HG02610 (cell line): Measurements from ENCODE around the gene MSMB.
"Not testable (repeated sequence)": the region's sequence is repeated elsewhere in the genome, so short reads cannot be mapped to it uniquely, and the experiment has no call there.

ENCODE experiments used
- ATAC-seq: cut with Tn5 transposase; IDR thresholded peaks from one replicate; pipeline ENCODE4 v1.9.1; 2021; ENCODE audit warnings: mild to moderate bottlenecking, moderate library complexity; ENCODE audit not compliant: unreplicated experiment

The MSMB gene

DNA sequence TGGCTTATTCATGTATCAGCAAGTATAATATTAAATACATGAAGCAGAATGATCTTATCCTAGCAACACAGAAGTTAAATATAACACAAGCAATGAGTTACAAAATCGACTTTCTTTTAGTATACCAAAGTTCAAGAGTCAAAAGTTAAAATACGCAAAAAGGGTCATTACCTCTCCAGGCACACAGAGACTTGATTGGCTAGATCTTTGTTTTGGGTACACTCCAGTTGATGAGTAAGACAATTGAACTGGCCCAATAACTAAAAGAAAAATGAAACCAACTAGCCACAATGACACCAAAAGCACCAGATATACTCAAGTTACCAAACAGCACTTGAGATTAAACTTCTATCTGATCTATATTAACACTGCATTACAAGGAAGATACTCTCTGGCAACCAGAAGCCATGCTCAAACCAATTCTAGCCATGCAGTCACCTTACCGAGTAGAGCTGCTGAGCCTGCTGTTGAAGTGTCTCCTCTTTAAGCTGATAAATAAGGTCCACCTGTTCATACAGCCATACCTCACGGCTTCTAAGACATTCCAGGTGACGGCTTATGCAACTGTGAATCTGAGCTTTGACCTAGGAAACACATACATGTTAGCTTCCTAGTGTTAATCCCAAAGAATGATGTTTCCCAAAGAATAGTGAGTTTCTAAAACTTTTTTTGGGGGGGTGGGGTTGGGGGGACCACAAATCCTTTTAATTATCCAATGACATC is 31.2 kb downstream of the MSMB start:
- no peak for ATAC-seq

DNA sequence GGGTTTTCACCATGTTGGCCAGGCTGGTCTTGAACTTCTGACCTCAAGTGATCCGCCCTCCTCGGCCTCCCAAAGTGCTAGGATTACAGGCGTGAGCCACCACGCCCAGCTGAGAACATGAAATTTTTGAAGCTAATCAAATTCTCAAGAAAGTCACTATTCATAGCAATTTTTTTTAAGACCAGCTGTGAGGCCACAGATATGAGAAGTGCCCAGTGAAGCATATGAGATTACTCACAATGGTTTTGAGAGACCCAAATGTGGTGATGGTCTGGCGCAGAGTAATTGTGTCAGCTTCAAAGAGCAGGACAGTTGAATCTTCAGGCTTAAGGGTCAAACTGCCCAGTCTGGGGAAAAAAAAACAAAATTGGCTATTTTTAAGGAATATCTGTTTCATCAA is 31.9 kb downstream of the MSMB start:
- ATAC-seq, result peak; percentile 59

DNA sequence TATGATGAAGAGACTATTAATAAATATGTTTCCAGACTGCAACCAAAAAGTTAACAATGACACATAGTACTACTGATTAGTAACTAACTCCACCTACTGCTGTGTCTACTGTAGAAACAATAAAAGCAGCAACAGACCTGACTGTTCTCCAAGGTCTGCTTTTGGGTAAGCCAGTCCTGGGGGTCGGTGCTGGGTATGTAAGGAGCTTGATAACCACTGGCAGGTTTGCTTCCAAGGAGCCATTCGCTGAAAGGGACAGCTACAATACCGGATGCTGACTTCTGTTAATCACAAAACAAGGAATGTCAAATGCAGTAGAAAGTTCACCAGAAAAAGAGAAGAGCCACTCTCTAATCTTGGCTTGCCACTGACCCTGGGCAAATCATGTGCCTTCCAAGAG is 33.3 kb downstream of the MSMB start:
- no peak for ATAC-seq

DNA sequence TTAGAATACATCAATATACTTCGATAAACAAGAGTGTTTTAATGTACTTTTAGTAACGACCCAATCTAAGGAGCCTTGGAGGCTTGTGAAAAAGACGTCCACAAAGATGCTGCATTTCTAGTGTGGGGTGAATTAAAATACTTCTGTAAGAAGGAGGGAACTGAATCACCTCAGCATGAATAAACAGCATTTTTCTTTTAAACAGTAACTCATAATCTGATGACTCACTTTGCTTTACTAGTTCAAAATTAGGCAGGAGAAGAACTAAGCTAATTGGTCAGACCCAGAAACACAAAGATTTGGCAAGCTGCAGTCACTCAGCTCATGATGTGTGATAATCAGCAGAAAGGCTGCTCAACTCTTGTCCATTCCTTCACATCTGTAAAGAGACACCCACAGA is 39.9 kb downstream of the MSMB start:
- ATAC-seq, result no peak

DNA sequence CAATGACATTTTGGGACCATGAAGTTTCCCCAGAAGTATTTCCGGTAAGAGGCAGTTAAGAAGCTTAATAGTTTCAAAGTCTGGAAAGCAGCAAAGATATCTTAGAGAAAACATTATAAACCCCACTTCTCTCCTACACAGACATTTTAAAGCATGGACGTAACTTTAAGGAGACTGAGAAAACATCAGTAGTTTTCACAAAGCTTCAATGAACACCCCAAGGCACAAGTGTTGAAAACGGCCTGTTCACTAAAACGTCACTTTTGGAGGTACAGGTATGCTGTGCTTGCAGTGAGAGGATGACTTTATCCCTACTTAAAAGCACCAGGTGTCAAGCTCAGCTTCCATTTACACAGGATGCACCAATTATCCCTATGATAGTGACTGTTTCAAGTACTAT is 40.7 kb downstream of the MSMB start:
- ATAC-seq, result no peak

DNA sequence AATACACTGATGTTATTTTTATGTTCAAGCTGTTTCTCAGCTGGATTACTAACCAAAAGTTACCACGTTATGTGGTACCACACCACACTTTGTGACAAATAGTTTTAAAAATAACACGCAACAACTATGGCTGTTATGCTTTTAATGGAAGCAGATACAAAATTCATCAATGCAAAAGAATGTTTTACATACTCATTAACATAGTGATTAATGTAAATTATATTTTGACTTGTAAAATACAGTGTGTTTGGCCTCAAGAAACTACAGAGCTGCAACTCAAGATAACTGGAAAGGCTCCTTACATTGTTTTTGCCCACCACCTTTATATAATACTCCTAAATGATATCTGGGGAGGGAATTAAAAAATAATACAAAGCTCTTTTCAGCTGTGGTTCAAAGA is 41.1 kb downstream of the MSMB start:
- ATAC-seq, result no peak

DNA sequence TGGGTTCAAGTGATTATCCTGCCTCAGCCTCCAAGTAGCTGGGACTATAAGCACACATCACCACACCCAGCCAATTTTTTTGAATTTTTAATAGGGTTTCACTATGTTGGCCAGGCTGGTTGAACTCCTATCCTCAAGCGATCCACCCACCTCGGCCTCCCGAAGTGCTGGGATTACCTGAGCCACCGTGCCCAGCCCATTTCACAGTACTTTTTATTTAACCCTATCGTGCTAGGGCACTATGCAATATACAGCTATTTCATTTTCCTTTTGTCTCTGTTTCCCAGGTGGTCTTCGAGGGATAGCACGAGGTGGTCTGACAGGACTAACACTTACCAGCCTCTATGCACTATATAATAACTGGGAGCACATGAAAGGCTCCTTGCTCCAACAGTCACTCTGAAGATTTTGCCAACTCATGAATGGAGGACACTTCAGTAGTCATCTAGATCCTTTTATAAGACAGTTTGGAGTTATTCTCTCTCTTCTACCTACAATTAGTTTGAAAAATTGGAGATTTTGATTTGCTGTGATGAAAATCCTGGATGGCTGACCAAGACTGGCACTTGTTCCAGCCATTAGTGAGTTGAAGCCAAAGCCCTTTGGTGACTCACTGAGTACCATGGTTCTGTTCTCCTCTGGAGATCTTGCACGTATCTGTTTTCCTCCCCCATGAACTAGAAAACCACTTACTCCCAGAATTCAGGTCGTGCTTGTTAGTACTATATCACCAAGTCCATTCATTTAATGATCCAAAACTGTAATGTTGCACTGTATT is 43.0 kb downstream of the MSMB start:
- no peak for ATAC-seq

DNA sequence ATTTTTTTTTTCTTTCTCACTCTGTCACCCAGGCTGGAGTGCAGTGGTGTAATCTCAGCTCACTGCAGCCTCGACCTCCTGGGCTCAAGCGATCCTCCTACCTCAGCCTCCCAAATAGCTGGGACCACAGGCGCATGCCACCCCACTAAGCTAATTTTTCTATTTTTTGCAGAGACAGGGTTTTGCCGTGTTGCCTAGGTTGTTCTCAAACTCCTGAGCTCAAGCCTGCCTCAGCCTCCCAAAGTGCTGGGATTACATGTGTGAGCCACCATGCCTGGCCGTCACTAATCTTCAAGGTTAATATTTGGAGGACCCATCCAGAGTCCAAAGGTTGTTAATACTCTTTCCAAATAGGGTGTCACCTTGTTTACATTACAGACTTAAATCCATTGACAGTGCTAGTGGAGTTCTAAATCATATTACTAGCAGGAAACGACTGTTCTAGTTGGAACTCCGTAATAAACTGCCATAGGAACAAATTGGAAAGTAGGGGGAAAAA is 43.8 kb downstream of the MSMB start:
- not testable (repeated sequence) for ATAC-seq

DNA sequence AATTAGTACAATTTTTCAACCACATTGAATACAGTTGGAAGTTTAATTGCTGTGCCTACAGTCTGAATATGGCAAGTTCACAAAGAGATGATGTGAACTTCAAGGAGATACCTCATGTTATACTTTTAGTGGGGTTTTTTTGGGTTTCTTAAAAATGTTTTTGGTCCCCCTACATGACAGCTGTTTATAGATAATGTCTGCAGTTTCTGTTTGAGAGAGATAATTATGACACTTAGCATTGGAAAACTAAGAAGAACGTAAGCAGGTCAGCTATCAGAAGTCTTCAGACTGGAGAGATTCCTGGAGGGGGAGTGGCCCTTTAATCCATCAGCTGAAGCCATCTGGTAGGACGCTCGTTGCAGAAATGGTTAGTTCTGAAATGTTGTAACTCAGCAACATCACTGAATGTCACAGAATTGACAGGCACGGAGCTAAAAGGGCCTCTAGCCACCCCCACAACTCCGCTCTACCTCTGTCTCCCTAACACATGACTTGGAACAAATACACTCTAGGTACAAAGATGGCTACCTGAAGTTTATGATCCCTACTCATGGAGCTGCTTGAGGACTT is 44.8 kb downstream of the MSMB start:
- no peak for ATAC-seq

DNA sequence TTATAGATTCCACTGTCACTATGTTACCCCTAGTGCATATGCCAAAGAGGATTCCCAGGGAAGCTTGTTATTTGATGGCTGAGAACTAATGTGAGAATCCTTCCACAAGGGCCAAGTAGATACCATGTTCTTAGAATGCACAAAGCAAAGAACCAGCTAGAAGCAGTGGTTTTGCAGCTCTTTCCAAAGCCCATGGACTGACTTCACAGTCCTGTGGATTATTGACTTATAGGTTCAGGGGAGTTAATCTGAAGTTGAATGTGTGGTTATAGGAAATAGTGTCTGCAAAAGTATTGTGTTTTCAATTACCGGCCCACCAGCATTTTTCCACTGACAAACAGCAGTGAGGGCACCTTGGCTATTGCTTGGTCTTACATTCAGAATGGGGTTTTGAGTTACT is 45.5 kb downstream of the MSMB start:
- no peak for ATAC-seq

DNA sequence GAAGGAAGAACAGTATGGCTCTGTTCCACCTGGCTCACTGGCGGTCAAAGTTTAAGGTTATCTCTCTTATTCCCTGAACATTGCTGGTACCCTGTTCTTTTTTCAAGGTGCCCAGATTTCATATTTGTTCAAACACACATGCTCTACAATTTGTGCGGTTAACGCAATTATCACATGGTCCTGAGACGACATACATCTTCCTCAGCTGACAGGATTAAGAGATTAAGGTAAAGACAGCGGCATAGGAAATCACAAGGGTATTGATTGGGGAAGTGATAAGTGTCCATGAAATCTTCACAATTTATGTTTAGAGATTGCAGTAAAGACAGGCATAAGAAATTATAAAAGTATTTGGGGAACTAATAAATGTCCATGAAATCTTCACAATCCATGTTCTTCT is 46.1 kb downstream of the MSMB start:
- ATAC-seq, result not testable (repeated sequence)

DNA sequence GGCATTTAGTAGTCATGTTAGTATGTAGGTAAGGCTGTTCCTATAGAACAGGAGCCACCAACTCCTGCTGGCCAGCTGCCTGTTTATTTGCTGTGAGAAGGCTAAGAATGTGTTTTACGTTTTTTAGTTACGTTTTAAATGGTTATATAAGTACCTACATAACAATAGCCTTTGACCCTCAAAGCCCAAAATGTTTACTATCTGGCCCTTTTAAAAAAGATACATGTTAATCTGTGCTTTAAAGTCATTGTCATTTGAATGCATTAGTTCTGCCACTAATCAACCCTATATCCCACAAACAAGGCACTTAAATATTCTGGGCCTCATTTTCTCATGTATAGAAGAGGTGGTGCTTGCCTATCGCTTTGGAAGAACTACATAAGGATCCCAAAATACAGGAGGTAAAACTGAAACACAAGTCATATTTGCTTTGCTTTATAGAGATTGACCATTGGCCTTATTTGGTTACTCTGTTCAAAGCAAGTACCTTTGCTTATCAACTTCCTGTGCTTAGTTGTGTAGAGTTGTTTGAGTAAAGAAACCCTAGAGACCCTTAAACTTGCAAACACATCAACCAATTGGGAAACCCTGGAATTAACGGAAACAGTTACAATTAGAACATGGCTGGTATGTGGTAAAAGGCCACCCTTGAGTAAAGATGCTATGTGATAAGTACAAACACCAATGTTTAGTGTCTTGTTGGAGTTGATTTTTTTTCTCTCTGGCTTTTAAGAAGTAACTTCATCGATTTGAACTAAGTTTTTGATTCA is 47.9 kb downstream of the MSMB start:
- no peak for ATAC-seq

DNA sequence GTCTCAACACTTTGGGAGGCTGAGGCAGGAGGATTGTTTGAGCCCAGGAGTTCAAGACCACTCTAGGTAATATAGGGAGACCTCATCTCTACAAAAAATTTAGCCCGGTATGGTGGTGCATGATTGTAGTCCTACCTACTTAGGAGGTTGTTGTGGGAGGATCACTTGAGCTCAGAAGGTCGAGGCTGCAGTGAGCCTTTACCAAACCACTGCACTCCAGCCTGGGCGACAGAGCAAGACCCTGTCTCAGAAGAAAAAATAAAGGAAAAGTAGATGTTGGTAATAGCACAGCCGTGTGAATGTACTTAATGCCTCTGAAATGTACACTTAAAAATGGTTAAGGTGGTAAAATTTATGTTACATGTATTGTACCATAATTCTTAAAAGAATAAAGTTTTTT is 48.5 kb downstream of the MSMB start:
- ATAC-seq, result no peak

DNA sequence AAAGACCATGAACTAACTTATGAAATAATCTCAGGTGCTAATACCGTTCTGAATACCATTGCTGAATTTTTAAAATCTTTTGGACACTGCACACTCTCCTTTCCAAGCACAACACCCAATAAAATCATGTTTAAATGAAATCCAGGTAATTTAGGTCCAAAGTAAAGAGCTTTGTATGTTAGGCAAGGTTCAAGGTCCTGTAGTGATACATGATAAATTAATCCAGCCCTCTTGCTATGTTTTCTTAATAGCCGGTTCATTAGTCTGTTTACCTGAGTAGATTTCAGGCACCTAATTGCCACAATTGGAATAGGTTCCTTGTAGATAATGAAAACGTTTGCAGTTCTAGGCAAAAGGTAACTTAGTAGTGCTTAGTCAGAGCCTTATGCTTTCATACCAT is 60.5 kb downstream of the MSMB start:
- not testable (repeated sequence) for ATAC-seq

DNA sequence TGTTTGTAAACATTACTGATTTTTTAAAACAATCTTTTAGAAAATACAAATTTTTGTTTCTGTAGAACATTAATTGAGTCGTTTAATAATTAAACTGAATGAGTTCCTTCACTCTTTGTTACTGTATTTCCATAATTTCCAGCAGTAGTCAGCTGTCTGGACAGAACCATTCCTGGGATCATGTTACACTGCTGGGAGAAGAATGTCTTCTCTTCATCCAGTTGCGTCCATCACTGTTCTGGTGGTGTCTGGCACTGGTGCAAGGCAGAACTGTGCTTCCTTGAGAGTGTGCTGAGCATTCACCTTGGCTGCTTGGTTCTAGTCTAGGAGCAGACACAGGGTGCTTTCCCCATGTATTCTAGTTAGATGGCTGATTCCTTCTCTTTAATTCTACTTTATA is 61.6 kb downstream of the MSMB start:
- ATAC-seq, result not testable (repeated sequence)

DNA sequence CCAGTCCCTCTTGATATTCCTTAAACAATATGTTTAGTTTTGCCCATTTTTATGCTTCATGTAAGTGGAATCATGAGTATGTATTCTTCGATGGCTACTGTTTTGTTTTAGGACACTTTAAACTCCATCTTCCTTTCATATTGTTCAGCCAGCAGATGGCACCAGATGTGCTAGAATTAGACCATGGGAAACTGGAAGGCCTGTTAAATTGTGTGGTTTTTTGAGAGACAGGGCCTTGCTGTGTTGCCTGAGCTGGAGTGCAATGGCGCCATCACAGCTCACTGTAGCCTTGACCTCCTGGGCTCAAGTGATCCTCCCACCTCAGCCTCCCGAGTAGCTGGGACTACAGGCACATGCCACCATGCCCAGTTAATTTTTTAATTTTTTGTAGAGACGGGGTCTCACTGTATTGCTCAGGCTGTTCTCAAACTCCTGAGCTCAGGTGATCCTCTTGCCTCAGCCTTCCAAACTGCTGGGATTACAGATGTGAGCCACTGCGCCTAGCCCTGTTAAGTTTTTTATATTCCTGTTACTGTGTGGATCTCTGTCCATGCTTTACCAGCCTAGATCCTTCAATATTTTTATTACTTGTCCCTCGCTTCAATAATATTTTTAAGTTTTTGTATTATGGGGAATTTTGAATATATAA is 62.4 kb downstream of the MSMB start:
- peak; percentile 36 for ATAC-seq
